Measurements from ENCODE around the gene DSG2. TPM values are rescaled to one million over a fixed set of nuclear protein-coding genes. Genes with fewer than 3 reads are reported as not detected.

The DSG2 gene
- total RNA-seq, 1 donor, result 9.0 TPM

DNA sequence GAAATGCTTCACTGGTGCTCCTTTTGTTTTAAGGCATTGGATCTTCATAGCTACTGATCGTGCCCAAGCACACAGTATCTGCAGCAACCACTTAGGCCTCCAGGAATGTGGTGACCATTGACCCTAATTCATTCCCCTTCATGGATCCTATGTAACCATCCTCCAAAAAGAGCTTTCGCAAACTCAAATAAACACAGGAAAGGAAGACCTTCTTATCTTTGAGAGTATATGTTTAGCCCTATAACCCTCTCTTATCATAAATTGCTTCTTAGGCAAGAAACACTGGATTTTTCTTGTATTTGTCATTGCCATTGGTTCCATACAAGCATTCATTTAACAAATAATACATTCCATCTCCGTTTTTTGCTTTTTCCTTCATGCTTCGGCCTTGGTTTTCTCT, 89.6 kb downstream of the DSG2 start:
- Histone ChIP-seq H3K4me2 (ENCODE audit: insufficient read depth, low read length) (no peak overlapping the region), H2AFZ (ENCODE audit: low read length) (no peak overlapping the region), H4K20me1 (ENCODE audit: insufficient read depth, low read length) (no peaks in the 10 kb centered on the region), H3K4me3 (ENCODE audit: insufficient read depth, low read length) (no peak overlapping the region), H3K27ac (ENCODE audit: low read depth, low read length) (no peak overlapping the region), H3K79me2 (ENCODE audit: insufficient read depth, low read length) (no peaks in the 10 kb centered on the region), H3K36me3 (ENCODE audit: insufficient read depth, low read length) (no peaks in the 10 kb centered on the region), H3K27me3 (ENCODE audit: insufficient read depth, low read length) (no peaks in the 10 kb centered on the region), H3K9me3 (ENCODE audit: low read depth, low read length) (no peaks in the 10 kb centered on the region), H3K4me1 (ENCODE audit: insufficient read depth, low read length) (no peaks in the 10 kb centered on the region)
- DNase-seq (ENCODE audit: insufficient read length, low spot score, missing footprints), result no peak
- TF ChIP-seq, protein P1, sequence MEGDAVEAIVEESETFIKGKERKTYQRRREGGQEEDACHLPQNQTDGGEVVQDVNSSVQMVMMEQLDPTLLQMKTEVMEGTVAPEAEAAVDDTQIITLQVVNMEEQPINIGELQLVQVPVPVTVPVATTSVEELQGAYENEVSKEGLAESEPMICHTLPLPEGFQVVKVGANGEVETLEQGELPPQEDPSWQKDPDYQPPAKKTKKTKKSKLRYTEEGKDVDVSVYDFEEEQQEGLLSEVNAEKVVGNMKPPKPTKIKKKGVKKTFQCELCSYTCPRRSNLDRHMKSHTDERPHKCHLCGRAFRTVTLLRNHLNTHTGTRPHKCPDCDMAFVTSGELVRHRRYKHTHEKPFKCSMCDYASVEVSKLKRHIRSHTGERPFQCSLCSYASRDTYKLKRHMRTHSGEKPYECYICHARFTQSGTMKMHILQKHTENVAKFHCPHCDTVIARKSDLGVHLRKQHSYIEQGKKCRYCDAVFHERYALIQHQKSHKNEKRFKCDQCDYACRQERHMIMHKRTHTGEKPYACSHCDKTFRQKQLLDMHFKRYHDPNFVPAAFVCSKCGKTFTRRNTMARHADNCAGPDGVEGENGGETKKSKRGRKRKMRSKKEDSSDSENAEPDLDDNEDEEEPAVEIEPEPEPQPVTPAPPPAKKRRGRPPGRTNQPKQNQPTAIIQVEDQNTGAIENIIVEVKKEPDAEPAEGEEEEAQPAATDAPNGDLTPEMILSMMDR (IDR thresholded peaks at IDR 0.05; ENCODE audit: extremely low read depth, low read depth, low read length), result no peak

DNA sequence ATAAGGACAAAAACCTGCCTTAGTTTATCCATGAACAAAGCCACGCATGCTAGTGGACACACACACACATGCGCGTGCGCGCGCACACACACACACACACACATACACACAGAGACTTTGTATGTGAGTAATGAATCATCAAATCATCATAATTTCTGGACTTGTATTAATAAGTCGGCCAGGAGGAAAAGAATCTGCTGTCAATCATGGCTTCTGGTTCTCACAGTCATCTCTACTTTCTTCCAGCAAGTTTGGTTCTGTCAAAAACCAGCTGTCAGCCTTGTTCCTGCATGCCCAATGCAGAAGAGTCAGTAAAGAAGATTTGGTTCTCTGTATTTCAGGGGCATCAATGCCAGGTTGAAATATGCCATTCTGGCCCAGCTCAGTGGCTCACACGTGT, 92.6 kb downstream of the DSG2 start:
- Histone ChIP-seq H4K20me1 (ENCODE audit: insufficient read depth, low read length) (no peaks in the 10 kb centered on the region), H3K27me3 (ENCODE audit: insufficient read depth, low read length) (no peaks in the 10 kb centered on the region), H3K4me1 (ENCODE audit: insufficient read depth, low read length) (no peaks in the 10 kb centered on the region), H3K79me2 (ENCODE audit: insufficient read depth, low read length) (no peaks in the 10 kb centered on the region), H3K4me3 (ENCODE audit: insufficient read depth, low read length) (no peak overlapping the region), H3K4me2 (ENCODE audit: insufficient read depth, low read length) (no peak overlapping the region), H3K36me3 (ENCODE audit: insufficient read depth, low read length) (no peaks in the 10 kb centered on the region), H3K9me3 (ENCODE audit: low read depth, low read length) (no peaks in the 10 kb centered on the region), H3K27ac (ENCODE audit: low read depth, low read length) (no peak overlapping the region), H2AFZ (ENCODE audit: low read length) (no peak overlapping the region)
- TF ChIP-seq, protein P1 (IDR thresholded peaks at IDR 0.05; ENCODE audit: extremely low read depth, low read depth, low read length), result no peak
- DNase-seq (ENCODE audit: insufficient read length, low spot score, missing footprints), result peak; percentile 9

DNA sequence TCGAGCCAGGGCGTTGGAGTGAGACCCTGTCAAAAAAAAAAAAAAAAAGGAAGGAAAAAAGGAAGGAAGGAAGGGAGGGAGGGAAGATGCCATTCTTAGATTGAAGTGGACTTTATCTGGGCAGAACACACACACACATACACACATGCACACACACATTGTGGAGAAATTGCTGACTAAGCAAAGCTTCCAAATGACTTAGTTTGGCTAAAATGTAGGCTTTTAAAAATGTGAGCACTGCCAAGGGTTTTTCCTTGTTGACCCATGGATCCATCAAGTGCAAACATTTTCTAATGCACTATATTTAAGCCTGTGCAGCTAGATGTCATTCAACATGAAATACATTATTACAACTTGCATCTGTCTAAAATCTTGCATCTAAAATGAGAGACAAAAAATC, 93.1 kb downstream of the DSG2 start:
- no peak overlapping the region for H3K27ac ChIP-seq (ENCODE audit: low read depth, low read length)
- no peak overlapping the region for H3K4me3 ChIP-seq (ENCODE audit: insufficient read depth, low read length)
- no peaks in the 10 kb centered on the region for H3K36me3 ChIP-seq (ENCODE audit: insufficient read depth, low read length)
- no peak for DNase-seq (ENCODE audit: insufficient read length, low spot score, missing footprints)
- no peak overlapping the region for H3K4me2 ChIP-seq (ENCODE audit: insufficient read depth, low read length)
- H4K20me1 ChIP-seq (ENCODE audit: insufficient read depth, low read length), result no peaks in the 10 kb centered on the region
- H3K27me3 ChIP-seq (ENCODE audit: insufficient read depth, low read length), result no peaks in the 10 kb centered on the region
- H2AFZ ChIP-seq (ENCODE audit: low read length), result no peak overlapping the region
- no peaks in the 10 kb centered on the region for H3K4me1 ChIP-seq (ENCODE audit: insufficient read depth, low read length)
- no peaks in the 10 kb centered on the region for H3K79me2 ChIP-seq (ENCODE audit: insufficient read depth, low read length)
- TF ChIP-seq, protein P1 (IDR thresholded peaks at IDR 0.05; ENCODE audit: extremely low read depth, low read depth, low read length), result no peak
- H3K9me3 ChIP-seq (ENCODE audit: low read depth, low read length), result no peaks in the 10 kb centered on the region

DNA sequence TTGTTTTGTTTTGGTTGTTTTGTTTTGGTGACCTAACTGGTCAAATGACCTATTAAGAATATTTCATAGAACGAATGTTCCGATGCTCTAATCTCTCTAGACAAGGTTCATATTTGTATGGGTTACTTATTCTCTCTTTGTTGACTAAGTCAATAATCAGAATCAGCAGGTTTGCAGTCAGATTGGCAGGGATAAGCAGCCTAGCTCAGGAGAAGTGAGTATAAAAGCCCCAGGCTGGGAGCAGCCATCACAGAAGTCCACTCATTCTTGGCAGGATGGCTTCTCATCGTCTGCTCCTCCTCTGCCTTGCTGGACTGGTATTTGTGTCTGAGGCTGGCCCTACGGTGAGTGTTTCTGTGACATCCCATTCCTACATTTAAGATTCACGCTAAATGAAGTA, 93.7 kb downstream of the DSG2 start, which contains the start of gene TTR:
TTR (plus strand) TSS at position 250 of the 400 bp plus-strand sequence; CDS start at position 276, 26 bp downstream.
- Histone ChIP-seq H2AFZ (ENCODE audit: low read length) (no peak within 1 kb of the TSS), H3K27me3 (ENCODE audit: insufficient read depth, low read length) (no peaks in the 10 kb centered on the region), H3K36me3 (ENCODE audit: insufficient read depth, low read length) (no peaks in the 10 kb centered on the region), H4K20me1 (ENCODE audit: insufficient read depth, low read length) (no peaks in the 10 kb centered on the region), H3K4me3 (ENCODE audit: insufficient read depth, low read length) (no peak within 1 kb of the TSS), H3K9me3 (ENCODE audit: low read depth, low read length) (no peaks in the 10 kb centered on the region), H3K79me2 (ENCODE audit: insufficient read depth, low read length) (no peaks in the 10 kb centered on the region), H3K27ac (ENCODE audit: low read depth, low read length) (no peak within 1 kb of the TSS), H3K4me2 (ENCODE audit: insufficient read depth, low read length) (no peak within 1 kb of the TSS), H3K4me1 (ENCODE audit: insufficient read depth, low read length) (no peaks in the 10 kb centered on the region)
- DNase-seq (ENCODE audit: insufficient read length, low spot score, missing footprints), result peak; percentile 9
- TF ChIP-seq, protein P1 (IDR thresholded peaks at IDR 0.05; ENCODE audit: extremely low read depth, low read depth, low read length), result no peak
